ENCODE results near the gene GPBP1.
"Not testable (repeated sequence)": the region's sequence is repeated elsewhere in the genome, so short reads cannot be mapped to it uniquely, and the experiment has no call there.

Gene GPBP1

DNA sequence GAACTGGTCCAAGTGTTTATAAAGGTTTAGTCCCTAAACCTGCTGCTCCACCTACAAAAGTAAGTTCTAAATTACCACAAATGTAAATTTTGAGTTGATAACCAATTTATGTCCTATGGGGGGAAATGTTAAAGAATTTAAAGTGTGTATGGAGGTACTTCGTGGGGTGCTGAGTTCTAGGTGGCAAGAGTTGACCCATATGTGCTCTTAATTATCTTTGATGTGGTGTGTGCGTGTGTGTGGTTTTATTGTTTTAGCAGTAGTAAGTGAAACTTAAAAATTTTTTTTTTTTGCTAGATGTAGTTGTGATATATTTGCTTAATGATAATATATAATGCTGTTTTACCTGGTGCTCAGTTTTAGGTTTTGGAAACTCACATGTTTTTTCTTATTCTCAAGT is 72.6 kb downstream of the GPBP1 start:
- Histone ChIP-seq H3K27me3 (ENCODE audit: control insufficient read depth, insufficient read depth, low read length) (no peaks in the 10 kb centered on the region), H3K9me3 (ENCODE audit: control insufficient read depth, insufficient read depth, low read depth, low read length) (no peaks in the 10 kb centered on the region), H3K36me3 (ENCODE audit: control insufficient read depth, insufficient read depth, low read length) (peaks cover 67% of the 10 kb centered on the region), H3K9ac (ENCODE audit: low read length) (no peak overlapping the region), H3K4me1 (ENCODE audit: control insufficient read depth, insufficient read depth, low read length) (no peaks in the 10 kb centered on the region), H3K4me3 (ENCODE audit: low read depth, low read length) (no peak overlapping the region), H3K27ac (ENCODE audit: low read depth, low read length) (no peak overlapping the region)

GRCh38 chr5:57247765-57248164 is 73.9 kb downstream of the GPBP1 start:
- no peak overlapping the region for H3K27ac ChIP-seq (ENCODE audit: low read depth, low read length)
- no peak overlapping the region for H3K9ac ChIP-seq (ENCODE audit: low read length)
- H3K4me3 ChIP-seq (ENCODE audit: low read depth, low read length), result no peak overlapping the region
- H3K36me3 ChIP-seq (ENCODE audit: control insufficient read depth, insufficient read depth, low read length), result peaks cover 73% of the 10 kb centered on the region
- H3K9me3 ChIP-seq (ENCODE audit: control insufficient read depth, insufficient read depth, low read depth, low read length), result no peaks in the 10 kb centered on the region
- no peaks in the 10 kb centered on the region for H3K4me1 ChIP-seq (ENCODE audit: control insufficient read depth, insufficient read depth, low read length)
- no peaks in the 10 kb centered on the region for H3K27me3 ChIP-seq (ENCODE audit: control insufficient read depth, insufficient read depth, low read length)

DNA sequence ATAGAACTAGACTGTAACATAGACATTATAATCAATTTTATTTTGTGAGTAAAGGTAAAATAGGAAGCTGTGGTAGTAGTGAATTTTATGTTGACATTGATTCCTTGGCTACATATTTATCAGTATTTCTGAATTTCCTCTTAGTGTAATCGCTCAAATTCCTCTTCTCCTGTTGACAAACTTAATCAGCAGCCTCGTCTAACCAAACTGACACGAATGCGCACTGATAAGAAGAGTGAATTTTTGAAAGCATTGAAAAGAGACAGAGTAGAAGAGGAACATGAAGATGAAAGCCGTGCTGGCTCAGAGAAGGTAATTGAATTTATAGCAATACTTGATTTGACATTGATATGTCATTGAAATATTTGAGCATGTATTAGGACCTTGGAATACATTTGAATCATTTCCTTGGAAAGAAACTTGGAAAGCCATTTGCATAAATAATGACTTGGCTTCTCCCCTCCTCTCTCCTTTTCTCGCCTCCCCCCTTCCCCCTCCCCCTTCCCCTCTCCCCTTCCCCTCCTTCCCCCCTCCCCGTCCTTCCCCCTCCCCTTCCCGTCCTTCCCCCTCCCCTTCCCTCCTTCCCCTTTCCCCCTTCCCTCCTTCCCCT is 75.5 kb downstream of the GPBP1 start:
- H3K4me1 ChIP-seq (ENCODE audit: control insufficient read depth, insufficient read depth, low read length), result no peaks in the 10 kb centered on the region
- H3K36me3 ChIP-seq (ENCODE audit: control insufficient read depth, insufficient read depth, low read length), result peaks cover 83% of the 10 kb centered on the region

GRCh38 chr5:57258052-57258451 is 84.2 kb downstream of the GPBP1 start:
- no peaks in the 10 kb centered on the region for H3K9me3 ChIP-seq (ENCODE audit: control insufficient read depth, insufficient read depth, low read depth, low read length)
- no peaks in the 10 kb centered on the region for H3K27me3 ChIP-seq (ENCODE audit: control insufficient read depth, insufficient read depth, low read length)
- no peaks in the 10 kb centered on the region for H3K4me1 ChIP-seq (ENCODE audit: control insufficient read depth, insufficient read depth, low read length)
- H3K27ac ChIP-seq (ENCODE audit: low read depth, low read length), result no peak overlapping the region
- no peak overlapping the region for H3K9ac ChIP-seq (ENCODE audit: low read length)
- no peak overlapping the region for H3K4me3 ChIP-seq (ENCODE audit: low read depth, low read length)
- peaks cover 87% of the 10 kb centered on the region for H3K36me3 ChIP-seq (ENCODE audit: control insufficient read depth, insufficient read depth, low read length)

More for the DNA sequence above, 75.5 kb downstream of the GPBP1 start:
- Histone ChIP-seq H3K27me3 (ENCODE audit: control insufficient read depth, insufficient read depth, low read length) (no peaks in the 10 kb centered on the region), H3K4me3 (ENCODE audit: low read depth, low read length) (no peak overlapping the region), H3K27ac (ENCODE audit: low read depth, low read length) (no peak overlapping the region), H3K9ac (ENCODE audit: low read length) (no peak overlapping the region), H3K9me3 (ENCODE audit: control insufficient read depth, insufficient read depth, low read depth, low read length) (no peaks in the 10 kb centered on the region)

DNA sequence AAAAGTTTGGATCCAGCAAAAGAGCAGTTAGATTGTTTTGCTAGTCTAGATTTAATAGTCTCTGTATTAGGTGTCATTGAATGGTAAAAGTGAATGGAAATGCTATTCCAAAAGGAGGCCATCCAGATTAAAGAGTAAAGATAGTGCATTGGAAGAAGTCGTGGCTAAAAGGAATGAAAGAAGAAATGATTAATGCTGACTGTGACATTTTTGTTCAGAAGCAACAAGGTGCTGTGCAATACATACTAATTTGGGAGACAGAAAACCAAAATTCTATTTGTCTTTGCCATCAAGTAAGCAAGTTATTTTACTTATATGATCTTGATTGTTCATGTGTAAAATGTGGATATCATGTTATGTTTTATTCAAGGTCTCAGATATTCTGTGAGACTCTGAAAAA is 85.1 kb downstream of the GPBP1 start:
- Histone ChIP-seq H3K27ac (ENCODE audit: low read depth, low read length) (no peak overlapping the region), H3K9ac (ENCODE audit: low read length) (no peak overlapping the region), H3K36me3 (ENCODE audit: control insufficient read depth, insufficient read depth, low read length) (peaks cover 84% of the 10 kb centered on the region), H3K27me3 (ENCODE audit: control insufficient read depth, insufficient read depth, low read length) (no peaks in the 10 kb centered on the region), H3K9me3 (ENCODE audit: control insufficient read depth, insufficient read depth, low read depth, low read length) (no peaks in the 10 kb centered on the region), H3K4me3 (ENCODE audit: low read depth, low read length) (no peak overlapping the region), H3K4me1 (ENCODE audit: control insufficient read depth, insufficient read depth, low read length) (no peaks in the 10 kb centered on the region)

DNA sequence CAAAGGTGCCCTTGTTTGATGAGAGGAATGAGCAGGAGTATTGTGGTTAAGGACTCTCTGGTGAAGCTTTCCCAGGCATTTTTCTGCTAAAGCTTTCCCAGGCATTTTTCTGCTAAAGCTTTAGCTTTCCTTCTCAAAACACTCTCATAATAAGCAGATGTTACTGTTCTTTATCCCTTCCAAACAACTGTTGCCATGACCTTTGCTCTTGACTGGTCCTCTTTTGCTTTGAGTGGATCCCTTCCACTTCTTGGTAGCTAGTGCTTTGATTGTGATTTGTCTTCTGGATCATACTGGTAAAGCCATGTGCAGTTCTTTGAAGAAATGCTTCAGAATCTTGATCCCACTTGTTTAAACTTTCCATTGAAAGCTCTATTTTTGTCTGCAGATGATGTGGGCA is 85.8 kb downstream of the GPBP1 start:
- H3K9ac ChIP-seq (ENCODE audit: low read length), result no peak overlapping the region
- no peaks in the 10 kb centered on the region for H3K9me3 ChIP-seq (ENCODE audit: control insufficient read depth, insufficient read depth, low read depth, low read length)
- no peak overlapping the region for H3K4me3 ChIP-seq (ENCODE audit: low read depth, low read length)
- peaks cover 83% of the 10 kb centered on the region for H3K36me3 ChIP-seq (ENCODE audit: control insufficient read depth, insufficient read depth, low read length)
- H3K27ac ChIP-seq (ENCODE audit: low read depth, low read length), result no peak overlapping the region
- no peaks in the 10 kb centered on the region for H3K27me3 ChIP-seq (ENCODE audit: control insufficient read depth, insufficient read depth, low read length)
- no peaks in the 10 kb centered on the region for H3K4me1 ChIP-seq (ENCODE audit: control insufficient read depth, insufficient read depth, low read length)

DNA sequence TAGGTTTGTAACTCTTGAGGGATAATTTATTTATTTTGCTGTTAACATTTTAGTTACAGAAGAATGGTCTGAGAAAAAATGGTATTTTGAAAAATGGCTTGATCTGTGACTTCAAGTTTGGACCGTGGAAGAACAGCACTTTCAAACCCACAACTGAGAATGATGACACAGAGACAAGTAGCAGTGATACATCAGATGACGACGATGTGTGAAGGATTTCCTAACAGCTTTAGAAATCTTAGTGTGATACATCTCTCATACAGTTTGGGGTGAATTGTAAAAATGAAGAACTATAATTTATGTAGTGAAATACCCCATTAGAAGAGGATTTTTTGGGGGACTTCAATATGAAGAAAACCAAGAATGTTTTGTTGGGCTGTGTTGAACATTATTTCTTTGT is 88.7 kb downstream of the GPBP1 start:
- H3K27ac ChIP-seq (ENCODE audit: low read depth, low read length), result no peak overlapping the region
- H3K27me3 ChIP-seq (ENCODE audit: control insufficient read depth, insufficient read depth, low read length), result no peaks in the 10 kb centered on the region
- no peaks in the 10 kb centered on the region for H3K4me1 ChIP-seq (ENCODE audit: control insufficient read depth, insufficient read depth, low read length)
- H3K9ac ChIP-seq (ENCODE audit: low read length), result no peak overlapping the region
- no peaks in the 10 kb centered on the region for H3K9me3 ChIP-seq (ENCODE audit: control insufficient read depth, insufficient read depth, low read depth, low read length)
- H3K36me3 ChIP-seq (ENCODE audit: control insufficient read depth, insufficient read depth, low read length), result peaks cover 59% of the 10 kb centered on the region
- H3K4me3 ChIP-seq (ENCODE audit: low read depth, low read length), result no peak overlapping the region

GRCh38 chr5:57267805-57268204 is 93.9 kb downstream of the GPBP1 start:
- Histone ChIP-seq H3K9me3 (ENCODE audit: control insufficient read depth, insufficient read depth, low read depth, low read length) (no peaks in the 10 kb centered on the region), H3K9ac (ENCODE audit: low read length) (no peak overlapping the region), H3K27me3 (ENCODE audit: control insufficient read depth, insufficient read depth, low read length) (no peaks in the 10 kb centered on the region), H3K27ac (ENCODE audit: low read depth, low read length) (no peak overlapping the region), H3K4me3 (ENCODE audit: low read depth, low read length) (no peak overlapping the region), H3K4me1 (ENCODE audit: control insufficient read depth, insufficient read depth, low read length) (no peaks in the 10 kb centered on the region), H3K36me3 (ENCODE audit: control insufficient read depth, insufficient read depth, low read length) (peaks cover 13% of the 10 kb centered on the region)

- Histone ChIP-seq H3K27me3 (ENCODE audit: control insufficient read depth, insufficient read depth, low read length) (no peaks in the 10 kb centered on the region), H3K9me3 (ENCODE audit: control insufficient read depth, insufficient read depth, low read depth, low read length) (no peaks in the 10 kb centered on the region), H3K27ac (ENCODE audit: low read depth, low read length) (no peak overlapping the region), H3K4me3 (ENCODE audit: low read depth, low read length) (no peak overlapping the region), H3K4me1 (ENCODE audit: control insufficient read depth, insufficient read depth, low read length) (no peaks in the 10 kb centered on the region), H3K36me3 (ENCODE audit: control insufficient read depth, insufficient read depth, low read length) (no peaks in the 10 kb centered on the region), H3K9ac (ENCODE audit: low read length) (no peak overlapping the region)
Measured at GRCh38 chr5:57276353-57276752, 102.5 kb downstream of the GPBP1 start.

DNA sequence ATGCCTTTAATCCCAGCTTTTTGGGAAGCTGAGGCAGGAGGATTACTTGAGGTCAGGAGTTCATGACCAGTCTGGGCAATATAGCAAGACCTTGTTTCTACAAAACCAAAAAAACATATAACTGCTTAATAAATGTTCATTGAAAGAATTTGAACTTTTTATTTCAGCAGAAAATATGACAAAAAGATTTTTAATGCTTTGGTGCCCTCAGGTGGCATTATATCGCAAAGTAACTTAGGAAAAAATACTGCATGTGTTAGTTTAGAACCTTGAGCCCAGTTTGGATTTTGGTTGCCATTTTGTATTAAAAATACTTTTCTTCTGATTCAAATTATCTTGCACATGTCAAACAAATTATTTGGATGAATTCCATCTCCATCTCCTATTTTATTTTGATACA is 103.2 kb downstream of the GPBP1 start:
- H3K4me3 ChIP-seq (ENCODE audit: low read depth, low read length), result no peak overlapping the region
- no peaks in the 10 kb centered on the region for H3K27me3 ChIP-seq (ENCODE audit: control insufficient read depth, insufficient read depth, low read length)
- H3K9me3 ChIP-seq (ENCODE audit: control insufficient read depth, insufficient read depth, low read depth, low read length), result no peaks in the 10 kb centered on the region
- no peak overlapping the region for H3K27ac ChIP-seq (ENCODE audit: low read depth, low read length)
- H3K4me1 ChIP-seq (ENCODE audit: control insufficient read depth, insufficient read depth, low read length), result no peaks in the 10 kb centered on the region
- no peak overlapping the region for H3K9ac ChIP-seq (ENCODE audit: low read length)
- H3K36me3 ChIP-seq (ENCODE audit: control insufficient read depth, insufficient read depth, low read length), result no peaks in the 10 kb centered on the region

GRCh38 chr5:57280853-57281252 is 107.0 kb downstream of the GPBP1 start:
- no peaks in the 10 kb centered on the region for H3K4me1 ChIP-seq (ENCODE audit: control insufficient read depth, insufficient read depth, low read length)
- no peaks in the 10 kb centered on the region for H3K36me3 ChIP-seq (ENCODE audit: control insufficient read depth, insufficient read depth, low read length)
- no peak overlapping the region for H3K4me3 ChIP-seq (ENCODE audit: low read depth, low read length)
- H3K9me3 ChIP-seq (ENCODE audit: control insufficient read depth, insufficient read depth, low read depth, low read length), result no peaks in the 10 kb centered on the region
- H3K27ac ChIP-seq (ENCODE audit: low read depth, low read length), result no peak overlapping the region
- H3K9ac ChIP-seq (ENCODE audit: low read length), result no peak overlapping the region
- no peaks in the 10 kb centered on the region for H3K27me3 ChIP-seq (ENCODE audit: control insufficient read depth, insufficient read depth, low read length)

DNA sequence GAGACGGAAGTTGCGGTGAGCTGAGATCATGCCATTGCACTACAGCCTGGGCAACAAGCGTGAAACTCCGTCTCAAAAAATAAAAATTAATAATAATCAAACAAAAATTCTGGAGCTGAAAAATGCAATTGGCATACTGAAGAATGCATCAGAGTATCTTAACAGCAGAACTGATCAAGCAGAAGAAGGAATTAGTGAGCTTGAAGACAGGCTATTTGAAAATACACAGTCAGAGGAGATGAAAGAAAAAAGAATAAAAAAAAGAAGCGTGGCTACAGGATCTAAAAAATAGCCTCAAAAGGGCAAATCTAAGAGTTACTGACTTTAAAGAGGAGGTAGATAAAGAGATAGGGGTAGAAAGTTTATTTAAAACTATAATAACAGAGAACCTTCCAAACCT is 111.2 kb downstream of the GPBP1 start:
- H3K4me3 ChIP-seq (ENCODE audit: low read depth, low read length); H3K36me3 ChIP-seq (ENCODE audit: control insufficient read depth, insufficient read depth, low read length); H3K9me3 ChIP-seq (ENCODE audit: control insufficient read depth, insufficient read depth, low read depth, low read length); H3K4me1 ChIP-seq (ENCODE audit: control insufficient read depth, insufficient read depth, low read length); H3K9ac ChIP-seq (ENCODE audit: low read length); H3K27ac ChIP-seq (ENCODE audit: low read depth, low read length); H3K27me3 ChIP-seq (ENCODE audit: control insufficient read depth, insufficient read depth, low read length): not testable (repeated sequence)

Data from HUES6 (cell line).